IPS-NIHi7 (cell line): Measurements from ENCODE around the gene PRKAR2A.

Experiments
- DNase-seq: peaks from one replicate; pipeline ENCODE4 v3.0.0; 2012; ENCODE audit warnings: mixed read lengths; ENCODE audit errors: extremely low spot score

The PRKAR2A gene

DNA sequence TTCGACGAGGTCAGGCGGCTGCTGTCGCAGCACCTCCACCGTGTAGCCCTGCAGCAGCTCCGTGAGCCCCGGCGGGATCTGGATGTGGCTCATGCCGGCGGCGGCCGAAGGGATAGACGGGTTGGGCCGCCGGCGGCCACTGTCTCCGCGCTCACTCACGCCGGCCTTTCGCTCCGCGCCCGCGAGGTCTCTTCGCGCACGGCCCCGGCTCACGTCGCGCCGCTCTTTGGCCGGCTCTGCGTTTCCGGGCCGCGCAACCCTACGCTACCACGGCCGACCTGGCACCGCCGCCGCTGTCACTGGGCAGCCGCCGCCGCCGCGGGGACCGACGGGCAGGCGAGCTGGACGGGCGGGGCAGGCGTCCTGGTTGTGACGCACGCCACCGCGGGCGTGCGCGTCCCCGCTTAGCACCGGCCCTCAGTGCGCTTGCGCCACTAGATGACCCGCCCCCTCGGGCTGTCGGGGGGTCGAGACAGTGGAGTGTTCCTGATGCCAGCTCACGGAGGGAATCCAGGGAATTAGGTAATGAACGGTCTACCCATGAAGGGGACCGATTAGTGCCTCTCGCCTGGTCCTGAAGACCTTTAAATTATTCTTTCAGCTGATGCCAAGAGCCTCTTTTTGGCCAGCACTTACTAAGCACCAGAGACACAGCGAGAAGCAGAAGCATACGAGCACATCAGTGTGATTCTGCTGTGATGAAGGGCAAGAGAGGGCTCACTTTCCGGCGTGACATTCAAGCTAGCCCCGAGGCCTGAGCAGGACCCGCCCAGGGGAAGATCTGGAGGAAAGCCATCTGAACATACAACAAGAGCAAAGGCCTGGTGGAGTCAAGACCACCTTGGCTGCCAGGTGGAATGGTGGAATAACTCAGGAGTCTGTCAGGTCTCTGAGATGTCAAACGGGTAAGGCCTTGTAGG, at the start of gene PRKAR2A:
TSS of gene PRKAR2A (minus strand) at position 371 of the 920 bp plus-strand sequence. CDS start at position 93, 278 bp downstream.
- DNase-seq = peak; percentile 99

DNA sequence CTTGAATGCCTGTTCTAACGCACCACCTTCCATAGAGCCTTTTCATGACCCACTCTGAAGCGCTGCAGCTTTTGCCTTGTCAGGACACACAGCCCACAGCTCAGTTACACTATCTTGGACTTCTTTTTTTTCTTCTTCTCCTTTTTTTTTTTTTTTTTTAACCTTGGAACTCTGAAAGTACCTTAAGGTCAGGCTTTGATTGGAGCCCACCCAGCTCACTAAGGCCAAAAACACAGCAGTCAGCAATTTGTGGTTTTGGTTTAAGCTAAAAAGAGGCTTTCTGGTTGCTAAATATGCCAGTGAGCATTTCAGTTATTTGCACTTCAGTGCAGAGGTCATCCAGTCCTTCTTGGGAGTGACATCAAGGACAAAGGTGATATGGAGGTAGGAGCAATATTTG, 49.3 kb upstream of the PRKAR2A start:
- no peak for DNase-seq

DNA sequence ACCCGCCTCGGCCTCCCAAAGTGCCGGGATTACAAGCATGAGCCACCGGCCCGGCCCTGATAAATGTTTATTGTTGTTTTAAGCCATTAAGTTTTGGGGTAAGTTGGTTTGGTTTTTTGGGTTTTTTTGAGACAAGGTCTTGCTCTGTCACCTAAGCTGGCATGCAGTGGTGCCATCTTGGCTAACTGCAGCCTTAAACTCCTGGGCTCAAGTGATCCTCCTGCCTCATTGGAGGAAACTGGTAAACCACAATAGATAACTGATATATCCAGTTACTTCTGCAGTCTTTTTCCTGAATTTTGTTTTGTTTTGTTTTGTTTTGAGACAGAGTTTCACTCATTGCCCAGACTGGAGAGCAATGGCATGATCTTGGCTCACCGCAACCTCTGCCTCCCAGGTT, 46.8 kb upstream of the PRKAR2A start:
- no peak for DNase-seq

DNA sequence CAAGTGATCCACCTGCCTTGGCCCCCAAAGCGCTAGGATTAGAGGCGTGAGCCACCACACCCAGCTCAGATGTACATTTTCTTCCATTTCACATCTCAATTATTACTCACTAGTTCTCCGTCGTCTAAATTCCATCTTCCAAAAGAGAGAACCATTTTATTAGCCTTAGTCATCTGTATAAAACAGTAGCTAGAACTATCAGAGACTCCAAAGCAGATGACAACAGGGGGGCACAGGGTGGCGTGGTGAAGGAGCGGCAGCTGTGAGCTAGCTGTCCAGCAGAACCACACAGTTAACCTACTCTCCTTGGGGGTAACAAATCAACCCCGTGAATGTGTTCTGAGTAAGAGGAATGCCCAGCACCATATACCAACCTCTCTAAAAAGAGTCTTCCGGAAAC, 43.9 kb upstream of the PRKAR2A start:
- no peak for DNase-seq

DNA sequence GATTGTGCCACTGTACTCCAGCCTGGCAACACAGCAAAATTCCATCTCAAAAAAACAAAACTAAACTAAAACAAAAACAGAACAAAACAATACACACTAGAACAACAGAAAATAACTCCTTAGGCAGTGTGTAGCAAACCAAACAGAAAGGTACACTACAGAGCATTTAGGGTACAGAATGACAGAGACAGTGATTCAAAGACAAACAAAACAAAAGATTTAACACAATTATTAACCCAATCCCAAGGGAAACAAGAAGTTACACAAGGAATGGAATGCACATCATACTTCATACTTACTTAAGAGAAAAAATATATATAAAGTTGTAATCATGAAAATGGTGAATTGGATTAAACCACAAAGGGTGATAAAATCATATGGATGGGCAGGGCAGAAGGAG, 38.1 kb upstream of the PRKAR2A start:
- no peak for DNase-seq

DNA sequence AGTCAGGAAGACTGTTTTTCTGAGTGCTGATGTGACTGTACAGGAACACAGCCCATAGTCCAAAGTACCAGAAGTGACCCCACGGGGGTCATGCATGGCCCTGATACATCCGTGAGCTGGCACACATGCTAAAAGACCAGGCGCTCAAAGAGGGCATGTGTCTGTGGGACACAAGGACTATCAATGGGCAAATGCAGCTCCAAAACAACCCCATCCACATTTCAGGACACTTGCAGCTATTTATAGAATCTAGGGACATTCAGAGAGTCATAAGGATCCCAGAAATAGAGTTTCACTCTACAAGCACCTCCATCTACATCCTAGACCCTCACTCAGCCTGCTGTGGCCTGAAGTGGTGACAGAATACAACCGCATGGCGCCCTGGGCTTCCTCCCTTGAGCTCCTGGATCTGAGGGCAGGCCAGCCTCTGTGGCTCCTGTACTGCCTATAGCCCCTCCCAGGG, 34.0 kb upstream of the PRKAR2A start:
- no peak for DNase-seq

DNA sequence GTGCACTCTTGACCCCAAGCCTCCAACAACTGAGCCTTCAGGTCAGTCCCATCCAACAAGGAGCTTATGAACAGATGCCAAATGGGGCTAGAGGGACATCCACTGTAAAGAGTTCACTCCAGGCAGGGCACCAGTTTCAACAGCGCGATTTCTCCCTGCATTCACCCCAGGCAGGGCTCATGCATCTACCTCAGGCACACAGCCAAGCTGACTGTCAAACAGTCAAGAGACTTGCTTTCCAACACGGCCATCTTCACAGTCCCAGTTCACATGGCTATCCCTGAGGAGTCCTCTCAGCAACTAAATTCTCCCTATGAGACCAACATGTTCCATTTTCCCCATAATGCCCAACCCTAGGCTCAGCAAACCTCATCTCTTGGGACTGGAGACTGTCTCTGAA, 33.3 kb upstream of the PRKAR2A start:
- no peak for DNase-seq

DNA sequence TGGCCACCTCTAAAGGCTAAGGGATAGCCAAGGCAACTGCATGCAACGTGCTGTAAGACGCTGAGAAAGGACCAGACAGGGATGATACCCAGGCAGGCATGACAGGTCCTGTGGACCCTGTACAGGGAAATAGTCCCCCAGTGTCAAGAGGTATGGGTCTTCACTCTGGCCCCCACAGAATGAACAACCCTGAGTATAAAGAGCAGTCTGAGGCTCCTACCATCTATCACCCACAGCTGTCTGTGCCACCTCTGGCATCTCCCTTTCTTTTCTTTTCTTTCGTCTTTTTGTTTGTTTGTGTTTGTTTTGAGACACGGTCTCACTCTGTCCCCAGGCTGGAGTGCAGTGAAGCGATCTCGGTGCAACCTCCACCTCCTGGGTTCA, 32.3 kb upstream of the PRKAR2A start:
- DNase-seq = no peak

DNA sequence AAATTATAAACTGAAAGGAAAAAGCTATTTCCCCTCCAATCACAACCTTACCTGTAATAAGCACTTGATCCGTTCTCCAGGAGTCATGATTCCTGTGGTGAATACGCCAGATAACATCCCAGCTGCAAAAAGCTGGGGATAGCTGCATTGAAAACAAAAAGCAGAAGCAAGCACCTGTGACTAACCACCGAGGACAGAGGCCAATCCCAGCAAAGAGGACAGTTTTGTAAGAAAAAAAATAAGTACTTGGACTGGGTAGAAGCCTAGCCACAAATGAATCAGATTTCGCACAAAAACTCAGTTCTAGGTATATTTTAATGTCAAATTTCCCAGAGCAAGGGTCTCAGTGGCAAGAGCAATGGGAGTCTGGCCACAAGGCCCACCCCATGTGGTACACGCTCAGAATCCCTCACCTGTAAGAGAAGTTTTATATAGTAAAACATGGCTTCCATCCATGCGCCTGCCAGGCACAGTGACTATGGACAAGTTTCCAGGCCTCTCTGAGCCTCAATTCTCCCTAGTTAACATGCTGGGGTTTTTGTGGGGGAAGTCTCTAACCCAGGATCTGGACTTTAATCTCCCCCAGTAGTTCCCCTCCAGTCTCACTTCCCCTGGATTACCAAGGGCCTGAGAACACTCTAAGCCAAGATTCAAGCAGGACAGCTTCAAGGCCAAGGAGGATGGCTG, 31.8 kb upstream of the PRKAR2A start:
- DNase-seq = no peak

DNA sequence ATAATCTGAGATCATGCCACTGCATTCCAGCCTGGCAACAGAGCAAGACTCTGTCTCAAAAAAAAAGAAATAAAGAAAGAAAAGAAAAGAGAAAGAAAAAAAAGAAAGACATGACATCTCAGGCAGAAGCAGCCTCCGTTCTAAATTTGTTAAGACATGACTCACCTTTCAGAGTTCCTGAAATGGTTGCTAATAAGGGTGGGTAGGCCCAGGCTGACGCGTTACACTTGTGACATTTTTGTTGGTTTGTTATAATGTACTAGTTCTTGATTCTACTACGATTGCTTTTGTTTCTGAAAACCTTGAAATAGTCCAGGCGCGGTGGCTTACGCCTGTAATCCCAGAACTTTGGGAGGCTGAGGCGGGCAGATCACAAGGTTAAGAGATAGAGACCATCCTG, 30.0 kb upstream of the PRKAR2A start:
- DNase-seq = no peak

DNA sequence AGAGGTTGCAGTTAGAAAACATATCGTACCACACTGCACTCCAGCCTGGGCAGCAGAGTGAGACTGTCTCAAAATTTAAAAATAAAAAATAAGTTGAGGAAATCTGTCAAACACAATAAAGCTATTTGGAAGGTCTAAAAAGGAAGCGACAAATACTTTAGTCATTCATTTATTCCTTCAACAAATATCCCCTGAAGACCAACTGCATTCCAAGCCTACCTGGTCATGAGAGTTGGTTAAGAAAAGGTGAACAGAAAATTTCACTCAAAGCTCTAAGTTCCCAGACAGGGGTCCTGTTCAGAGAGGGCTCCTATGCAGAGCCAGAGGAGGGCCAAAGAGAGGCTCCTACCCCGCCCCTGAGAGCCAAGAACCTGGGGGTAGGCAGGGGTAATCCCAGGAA, 15.4 kb upstream of the PRKAR2A start:
- no peak for DNase-seq

DNA sequence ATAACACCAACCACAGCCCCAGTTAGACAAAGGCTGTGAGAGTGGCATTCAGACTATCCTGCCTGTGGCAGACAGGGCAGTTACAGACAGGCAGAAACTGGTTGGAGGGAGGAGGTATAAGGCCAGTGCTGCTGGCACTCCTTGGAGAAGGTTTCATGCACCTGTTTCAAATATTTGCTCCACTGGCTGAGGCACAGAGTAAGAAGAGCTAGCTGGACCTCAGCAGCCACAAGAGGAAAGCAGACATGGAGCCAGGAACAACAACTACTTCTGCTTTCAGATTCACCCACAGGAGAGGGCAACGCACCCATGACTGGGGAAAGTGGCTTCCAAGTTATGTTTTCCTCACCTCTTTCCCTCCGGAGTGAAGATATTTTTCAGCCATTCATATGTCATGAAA, 11.5 kb upstream of the PRKAR2A start:
- no peak for DNase-seq

DNA sequence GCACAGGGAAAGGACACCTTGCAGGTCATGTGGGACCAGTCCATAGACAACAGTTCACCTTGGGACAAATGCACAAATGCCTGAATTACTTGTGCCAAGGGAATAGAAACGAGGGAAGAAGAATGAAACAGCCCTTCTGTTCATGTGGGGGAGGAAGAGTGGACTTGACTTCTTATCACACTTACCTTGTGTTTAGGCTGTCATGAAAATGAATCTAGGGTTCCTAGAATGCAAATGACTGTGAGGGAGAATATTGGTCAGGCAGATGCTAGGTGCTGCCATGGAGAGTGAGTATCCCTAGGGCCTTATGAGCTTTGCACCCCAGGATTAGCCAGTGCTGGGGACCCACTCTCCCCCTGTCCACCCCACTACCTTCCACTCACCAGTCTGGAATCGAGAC, 11.0 kb upstream of the PRKAR2A start:
- no peak for DNase-seq

DNA sequence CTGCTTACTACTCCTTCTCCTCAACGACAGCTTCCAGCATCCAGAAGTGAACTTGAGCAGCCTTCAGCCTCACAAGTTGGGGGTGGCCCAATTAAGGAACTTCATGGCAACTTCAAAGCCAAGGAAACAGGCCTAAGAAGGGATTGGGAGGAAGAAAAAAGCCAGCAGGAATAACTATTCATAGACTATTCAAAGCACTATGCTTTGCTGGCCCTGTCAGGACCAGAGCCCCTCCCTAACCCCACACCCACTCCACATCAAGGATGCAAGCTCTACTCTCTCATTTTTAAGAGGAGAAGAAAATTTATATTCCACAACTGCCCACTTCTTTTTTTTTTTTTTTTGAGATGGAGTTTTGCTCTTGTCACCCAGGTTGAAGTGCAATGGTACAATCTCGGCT, 10.0 kb upstream of the PRKAR2A start:
- no peak for DNase-seq

DNA sequence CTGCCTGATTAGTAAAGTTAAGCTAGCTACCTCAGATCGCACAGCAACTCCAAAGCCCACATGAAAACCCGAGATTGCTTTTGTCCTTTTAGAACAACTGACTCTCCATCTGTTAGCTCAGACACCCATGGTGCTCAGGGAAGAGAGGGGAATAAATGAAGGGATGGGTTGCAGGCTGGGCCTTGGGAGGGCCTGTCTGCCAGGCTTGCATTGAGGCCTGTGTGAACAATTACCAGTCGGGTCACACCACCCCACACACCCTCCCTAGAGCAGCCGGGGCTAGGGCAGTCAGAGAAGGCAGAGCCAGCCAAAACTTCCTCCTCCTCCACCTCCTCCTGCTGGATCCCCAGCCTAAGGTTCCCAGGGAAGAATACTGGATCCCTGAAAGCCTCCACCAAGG, 8.8 kb upstream of the PRKAR2A start:
- DNase-seq = no peak

DNA sequence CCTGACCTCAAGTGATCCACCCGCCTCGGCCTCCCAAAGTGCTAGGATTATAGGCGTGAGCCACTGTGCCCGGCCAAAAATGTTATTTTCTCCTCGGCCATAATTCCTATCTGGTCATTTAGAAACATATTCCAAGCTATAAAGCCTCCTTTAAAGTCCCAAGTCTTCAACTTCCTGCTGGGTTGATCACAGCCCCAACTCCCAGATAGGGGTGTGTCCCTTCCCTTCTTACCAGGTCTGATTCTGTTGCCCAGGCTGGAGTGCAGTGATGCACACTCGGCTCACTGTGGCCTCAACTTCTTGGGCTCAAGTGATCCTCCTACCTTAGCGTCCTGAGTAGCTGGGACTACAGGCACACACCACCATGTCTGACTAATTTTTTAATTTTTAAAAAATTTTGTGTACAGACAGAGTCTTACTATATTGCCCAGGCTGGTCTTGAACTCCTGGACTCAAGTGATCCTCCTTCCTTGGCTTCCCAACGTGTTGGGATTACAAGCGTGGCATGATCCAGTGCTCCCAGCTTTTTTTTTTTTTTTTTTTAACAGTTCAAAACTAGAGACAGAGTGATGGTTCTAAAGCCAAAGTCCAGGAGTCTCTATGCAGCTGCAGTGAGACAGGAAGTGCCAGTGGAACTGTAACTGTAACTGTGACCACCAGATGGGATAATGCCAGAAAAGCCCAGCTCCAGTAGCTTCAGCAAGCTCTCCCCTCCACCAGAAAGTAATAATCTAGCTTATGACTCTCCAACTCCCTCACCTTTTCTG, 8.2 kb upstream of the PRKAR2A start:
- no peak for DNase-seq

DNA sequence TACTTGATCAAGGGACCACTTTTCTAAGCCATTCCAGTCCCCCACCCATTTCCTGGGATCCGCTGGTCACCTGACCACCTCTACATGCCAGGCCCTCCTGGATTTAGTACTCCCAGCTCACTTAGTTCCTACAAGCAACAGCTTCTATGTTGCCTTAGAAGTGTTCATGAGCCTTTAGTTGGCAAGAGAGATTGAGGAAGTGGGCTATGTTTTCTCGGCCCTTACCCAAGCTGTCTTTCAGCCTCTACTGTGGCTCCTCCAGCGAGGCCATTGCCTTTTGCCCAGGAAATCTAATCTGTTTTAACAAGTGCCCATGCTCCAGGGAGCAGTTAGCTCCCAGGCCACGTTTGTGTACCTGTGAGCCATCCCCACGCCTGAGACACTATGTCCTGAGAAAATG, 4.5 kb upstream of the PRKAR2A start:
- no peak for DNase-seq

DNA sequence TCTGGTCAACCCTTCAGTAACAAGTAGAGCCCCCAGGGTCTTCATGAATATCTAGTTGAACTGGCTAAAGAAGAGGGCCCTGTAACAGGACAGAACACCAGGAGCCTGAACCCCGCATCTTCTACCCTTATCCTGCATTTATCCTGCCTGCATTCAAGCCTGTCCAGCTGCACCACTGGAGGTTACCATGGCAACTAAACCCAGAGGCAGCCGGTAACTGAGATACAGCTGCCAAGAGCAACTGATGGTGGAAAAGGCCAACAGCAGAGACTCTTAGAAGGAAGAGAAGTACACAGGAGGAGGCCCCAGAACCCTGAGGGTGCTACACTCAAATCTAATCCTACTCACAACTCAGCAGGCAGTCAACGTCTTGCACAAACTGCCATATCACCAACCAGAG, 3.7 kb upstream of the PRKAR2A start:
- DNase-seq = peak; percentile 20

DNA sequence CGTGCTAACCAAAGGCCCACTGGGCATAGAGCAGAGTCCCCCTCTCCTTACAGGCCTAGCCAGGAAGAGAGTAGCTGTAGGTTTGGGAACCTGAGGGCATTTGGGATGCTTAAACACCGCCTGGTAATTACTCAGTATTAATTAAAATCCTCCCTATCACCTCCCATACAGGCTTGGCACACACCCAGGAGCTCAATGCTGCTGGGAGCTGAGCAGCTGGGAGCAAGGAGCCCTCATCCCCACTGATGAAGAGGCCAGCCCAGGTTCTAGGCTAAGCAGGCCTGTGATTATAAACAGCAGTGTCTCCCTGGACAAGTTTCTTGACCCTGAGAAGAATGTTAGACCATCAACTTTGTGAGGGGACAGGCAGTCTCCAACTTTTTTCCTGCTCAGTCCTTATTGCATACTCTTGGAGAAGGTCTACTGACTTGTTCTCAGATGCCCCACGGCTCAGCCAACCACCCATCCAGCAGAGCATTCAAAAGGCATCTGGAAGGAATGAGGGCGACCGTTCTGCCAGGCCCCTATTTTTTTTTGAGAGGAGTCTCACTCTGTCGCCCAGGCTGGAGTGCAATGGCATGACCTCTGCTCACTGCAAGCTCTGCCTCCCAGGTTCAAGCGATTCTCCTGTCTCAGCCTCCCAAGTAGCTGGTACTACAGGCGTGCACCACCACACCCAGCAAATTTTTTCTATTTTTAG, 1.3 kb upstream of the PRKAR2A start:
- no peak for DNase-seq

DNA sequence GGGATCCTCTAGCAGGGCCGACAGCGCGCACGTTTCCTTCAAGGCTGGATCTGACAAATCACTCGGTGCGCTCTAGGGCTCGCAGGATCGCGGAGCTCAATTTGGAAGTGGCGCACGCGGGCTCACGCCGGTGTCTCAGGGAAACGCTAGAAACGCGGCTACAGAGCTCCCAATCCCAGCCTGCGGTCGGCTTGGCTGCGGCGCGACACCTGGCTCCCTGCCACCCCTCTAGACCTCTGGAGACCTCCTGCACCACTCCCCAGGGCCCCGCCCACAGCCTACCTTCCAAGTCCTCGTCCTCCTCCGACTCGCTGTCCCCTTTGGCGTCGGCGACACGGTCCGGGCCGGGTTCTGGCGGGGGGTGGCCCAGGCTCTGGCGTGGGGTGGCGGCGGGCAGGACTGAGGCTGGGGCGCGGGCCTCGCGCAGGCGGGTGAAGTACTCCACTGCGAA, 596 bp downstream of the PRKAR2A start:
- DNase-seq = peak; percentile 76

DNA sequence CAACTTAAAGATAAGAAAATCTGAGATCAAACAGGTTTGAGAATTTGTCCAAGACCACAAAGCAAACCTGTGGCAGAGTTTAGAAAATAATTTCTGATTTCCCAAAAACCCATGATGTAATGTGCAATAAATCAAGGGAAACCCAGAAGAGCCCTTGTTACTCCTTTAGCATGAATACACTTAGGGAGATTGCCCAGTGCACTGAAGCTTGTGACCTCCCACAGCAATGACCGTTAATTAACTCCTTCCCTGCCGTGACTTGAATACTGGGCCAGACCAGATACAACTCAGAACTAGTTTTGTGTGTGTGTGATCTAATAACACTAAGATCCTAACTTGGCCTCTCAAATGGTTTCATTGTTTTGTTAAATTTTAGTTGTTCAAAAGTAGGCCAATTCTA, 2.5 kb downstream of the PRKAR2A start:
- DNase-seq = no peak

DNA sequence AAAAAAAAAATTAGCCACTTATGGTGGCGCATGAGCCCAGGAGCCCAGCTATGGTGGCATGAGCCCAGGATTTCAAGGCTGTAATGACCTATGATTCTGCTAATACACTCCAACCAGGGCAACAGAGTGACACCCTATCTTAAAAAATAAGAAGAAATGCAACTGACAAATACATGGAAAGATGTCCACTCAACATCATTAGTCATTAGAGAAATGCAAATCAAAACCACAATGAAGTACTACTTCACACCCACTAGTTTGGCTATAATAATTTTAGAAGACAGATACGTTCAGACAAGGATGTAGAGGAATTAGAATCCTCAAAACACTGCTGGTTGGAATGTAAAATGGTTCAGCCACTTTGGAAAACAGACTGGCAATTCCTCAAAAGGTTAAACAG, 10.5 kb downstream of the PRKAR2A start:
- DNase-seq = no peak
